Brain microvascular endothelial cell (primary cell): Measurements from ENCODE around the gene TESK2.
"Not testable (repeated sequence)": the region's sequence is repeated elsewhere in the genome, so short reads cannot be mapped to it uniquely, and the experiment has no call there.

ENCODE experiments used
- DNase-seq: peaks from one replicate; pipeline ENCODE4 v3.0.0-alpha.2; 2020
- H3K27ac ChIP-seq: fragments of 250-450 bp; sonication (Bioruptor Pico); 2 replicates; pipeline ENCODE4 v1.5.1; 2020; ENCODE audit warnings: mild to moderate bottlenecking, moderate library complexity
- H3K27me3 ChIP-seq: fragments of 250-450 bp; sonication (Bioruptor Pico); replicated peaks from 2 replicates; pipeline ENCODE4 v1.5.1; 2020; ENCODE audit warnings: mild to moderate bottlenecking
- H3K36me3 ChIP-seq: fragments of 250-450 bp; sonication (Bioruptor Pico); replicated peaks from 2 replicates; pipeline ENCODE4 v1.5.1; 2020; ENCODE audit warnings: mild to moderate bottlenecking
- H3K4me3 ChIP-seq: 2 replicates; pipeline ENCODE4 v1.5.1; 2011; ENCODE audit warnings: low read depth, mild to moderate bottlenecking, control low read depth, low read length, moderate library complexity
- CTCF ChIP-seq: IDR thresholded peaks from 2 replicates; pipeline ENCODE4 v1.5.1; 2011; ENCODE audit warnings: low read depth, mild to moderate bottlenecking, moderate library complexity, low read length, control low read depth, inconsistent platforms; ENCODE audit errors: missing control alignments
- in situ Hi-C: cut with HindIII; loops from 2 replicates; pipeline ENCODE4 v1.10.0; 2017; ENCODE audit warnings: low sequenced_read_pairs, low pct_ligation_motif_present

Gene TESK2

DNA sequence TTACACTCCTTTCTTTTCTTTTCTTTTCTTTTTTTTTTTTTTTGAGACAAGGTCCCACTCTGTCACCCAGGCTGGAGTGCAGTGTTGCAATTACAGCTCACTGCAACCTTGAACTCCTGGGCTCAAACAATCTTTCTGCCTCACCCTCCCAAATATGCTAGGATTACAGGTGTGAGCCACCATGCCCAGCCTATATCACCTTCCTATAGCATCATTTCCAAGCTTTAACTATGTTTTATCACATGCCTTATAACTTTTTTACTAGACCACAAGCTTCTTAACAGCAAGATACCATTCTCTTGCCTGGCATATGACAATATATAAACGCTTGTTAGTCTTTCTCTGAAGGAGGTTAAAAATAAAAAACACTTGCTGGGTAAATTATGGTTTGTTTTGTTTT is 95.4 kb downstream of the TESK2 start:
- no peak for TF ChIP-seq CTCF
- Histone ChIP-seq H3K36me3 (no peaks in the 10 kb centered on the region), H3K27ac (no peak overlapping the region), H3K4me3 (no peak overlapping the region), H3K27me3 (no peaks in the 10 kb centered on the region)
- no peak for DNase-seq
- in situ Hi-C loops: no loop called here

DNA sequence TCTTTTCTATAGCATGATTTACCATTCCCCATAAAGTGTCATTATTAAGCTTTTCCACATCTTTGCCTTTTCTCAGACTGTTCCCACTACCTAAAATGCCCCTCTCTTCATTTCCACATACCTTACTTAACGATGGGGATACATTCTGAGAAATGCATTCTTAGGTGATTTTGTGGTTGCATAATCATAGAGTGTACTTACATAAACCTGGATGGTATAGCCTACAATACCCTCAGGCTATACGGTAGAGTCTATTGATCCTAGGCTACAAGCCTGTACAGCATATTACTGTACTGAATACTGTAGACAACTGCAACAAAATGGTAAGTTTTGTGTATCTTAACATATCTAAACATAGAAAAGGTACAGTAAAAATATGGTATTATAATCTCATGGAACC is 95.9 kb downstream of the TESK2 start:
- H3K27me3 ChIP-seq: no peaks in the 10 kb centered on the region
- H3K36me3 ChIP-seq: no peaks in the 10 kb centered on the region
- in situ Hi-C loops: no loop called here
- H3K27ac ChIP-seq: no peak overlapping the region
- H3K4me3 ChIP-seq: no peak overlapping the region
- no peak for DNase-seq
- TF ChIP-seq CTCF: no peak

GRCh38 chr1:45394342-45394741 is 96.6 kb downstream of the TESK2 start:
- Histone ChIP-seq H3K27me3 (no peaks in the 10 kb centered on the region), H3K4me3 (no peak overlapping the region), H3K27ac (no peak overlapping the region), H3K36me3 (no peaks in the 10 kb centered on the region)
- no peak for DNase-seq
- in situ Hi-C loops: no loop called here
- no peak for TF ChIP-seq CTCF

DNA sequence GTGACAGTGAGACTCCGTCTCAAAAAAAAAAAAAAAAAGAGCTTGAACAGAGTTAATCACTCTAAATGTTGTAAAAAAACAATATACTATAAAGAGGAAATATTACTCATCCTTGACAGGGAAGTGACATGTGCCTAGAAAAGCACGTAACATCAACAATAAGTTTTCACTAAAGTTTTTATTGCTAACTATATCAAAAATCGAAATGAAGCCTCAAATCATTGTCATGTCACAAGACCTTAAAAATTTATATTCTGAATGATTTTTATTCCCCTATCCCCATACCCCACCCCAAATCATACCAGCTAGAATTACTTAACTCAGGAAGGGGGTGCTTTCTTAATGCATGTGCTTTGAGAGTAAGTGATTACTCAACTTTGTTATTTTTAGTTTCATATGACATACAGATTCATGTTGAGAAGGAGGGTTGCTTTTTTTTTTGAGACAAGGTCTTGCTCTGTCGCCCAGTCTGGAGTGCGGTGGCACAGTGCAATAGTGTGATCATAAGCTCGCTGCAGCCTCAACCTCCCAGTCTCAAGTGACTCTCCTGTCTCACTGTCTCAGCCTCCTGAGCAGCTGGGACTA is 97.2 kb downstream of the TESK2 start:
- H3K27ac ChIP-seq: no peak overlapping the region
- in situ Hi-C loops: no loop called here
- TF ChIP-seq CTCF: no peak
- DNase-seq: no peak
- no peak overlapping the region for H3K4me3 ChIP-seq
- H3K27me3 ChIP-seq: no peaks in the 10 kb centered on the region
- no peaks in the 10 kb centered on the region for H3K36me3 ChIP-seq

GRCh38 chr1:45386219-45386618 is 104.7 kb downstream of the TESK2 start:
- Histone ChIP-seq H3K36me3 (no peaks in the 10 kb centered on the region), H3K27me3 (no peaks in the 10 kb centered on the region), H3K27ac (no peak overlapping the region), H3K4me3 (no peak overlapping the region)
- DNase-seq: no peak
- in situ Hi-C loops: no loop called here
- TF ChIP-seq CTCF: no peak

GRCh38 chr1:45385302-45385701 is 105.7 kb downstream of the TESK2 start:
- no peak for TF ChIP-seq CTCF
- Histone ChIP-seq H3K27me3 (no peaks in the 10 kb centered on the region), H3K27ac (no peak overlapping the region), H3K4me3 (no peak overlapping the region), H3K36me3 (no peaks in the 10 kb centered on the region)
- in situ Hi-C loops: no loop called here
- no peak for DNase-seq

DNA sequence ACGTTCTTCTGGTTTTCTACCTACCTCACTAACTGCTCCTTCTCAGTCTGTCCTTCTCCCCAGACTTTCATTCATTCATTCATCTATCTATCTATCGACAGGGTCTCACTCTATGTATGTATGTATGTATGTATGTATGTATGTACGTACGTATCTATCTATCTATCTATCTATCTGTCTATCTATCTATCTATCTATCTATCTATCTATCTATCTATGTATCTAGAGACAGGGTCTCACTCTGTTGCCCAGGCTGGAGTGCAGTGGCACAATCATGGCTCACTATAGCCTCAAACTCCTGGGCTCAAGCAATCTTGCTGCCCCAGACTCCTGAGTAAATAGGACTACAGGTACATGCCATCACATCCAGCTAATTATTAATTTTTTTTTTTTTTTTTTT is 106.8 kb downstream of the TESK2 start:
- DNase-seq, in situ Hi-C loops, H3K36me3 ChIP-seq, H3K4me3 ChIP-seq, H3K27me3 ChIP-seq, H3K27ac ChIP-seq: not testable (repeated sequence)
